ENCODE data around the gene RAB27B. TPM values are rescaled to one million over a fixed set of nuclear protein-coding genes. Genes with fewer than 3 reads are reported as not detected.

Gene RAB27B
- total RNA-seq, 1 donor from 2014 or later, result 5.0 TPM

- Histone ChIP-seq H3K4me1 (peaks cover 11% of the 10 kb centered on the region), H3K27me3 (no peaks in the 10 kb centered on the region), H3K79me2 (ENCODE audit: low read depth) (no peaks in the 10 kb centered on the region), H3K9me3 (ENCODE audit: low read depth) (no peaks in the 10 kb centered on the region), H3F3A (ENCODE audit: low read depth) (no peaks in the 10 kb centered on the region), H3K4me3 (no peak overlapping the region), H3K4me2 (no peak overlapping the region), H3K9ac (no peak overlapping the region), H3K27ac (no peak overlapping the region), H3K36me3 (no peaks in the 10 kb centered on the region), H2AFZ (replicated peaks) (no peak overlapping the region), H4K20me1 (ENCODE audit: low read depth) (no peaks in the 10 kb centered on the region)
- Mint-ChIP-seq H3K9me3 (peaks cover 3% of the 10 kb centered on the region), H3K27ac (no peak overlapping the region), H3K36me3 (no peaks in the 10 kb centered on the region), H3K27me3 (ENCODE audit: insufficient read depth, low read depth) (peaks cover 5% of the 10 kb centered on the region), H3K4me1 (peaks cover 29% of the 10 kb centered on the region), H3K4me3 (no peak overlapping the region)
- DNase-seq (ENCODE audit: low spot score), result no peak
- no peak for TF ChIP-seq EZH2phosphoT487 (IDR thresholded peaks at IDR 0.05)
- no peak for TF ChIP-seq EZH2 (IDR thresholded peaks at IDR 0.05)
- TF ChIP-seq CTCF (IDR thresholded peaks at IDR 0.05), result no peak
Measured at GRCh38 chr18:54877076-54877475, 48.8 kb downstream of the RAB27B start.

- H3K4me3 Mint-ChIP-seq, result no peak overlapping the region
- Histone ChIP-seq H3K79me2 (ENCODE audit: low read depth) (no peaks in the 10 kb centered on the region), H3K4me3 (no peak overlapping the region), H3K36me3 (no peaks in the 10 kb centered on the region), H3F3A (ENCODE audit: low read depth) (no peaks in the 10 kb centered on the region), H3K9ac (no peak overlapping the region), H3K4me2 (no peak overlapping the region), H4K20me1 (ENCODE audit: low read depth) (no peaks in the 10 kb centered on the region), H3K4me1 (peaks cover 18% of the 10 kb centered on the region), H3K27ac (no peak overlapping the region), H2AFZ (replicated peaks) (no peak overlapping the region), H3K9me3 (ENCODE audit: low read depth) (no peaks in the 10 kb centered on the region), H3K27me3 (no peaks in the 10 kb centered on the region)
- peaks cover 3% of the 10 kb centered on the region for H3K9me3 Mint-ChIP-seq
- peak overlapping the region; percentile 24 for H3K27ac Mint-ChIP-seq
- peaks cover 33% of the 10 kb centered on the region for H3K4me1 Mint-ChIP-seq
- no peak for DNase-seq (ENCODE audit: low spot score)
- peaks cover 5% of the 10 kb centered on the region for H3K27me3 Mint-ChIP-seq (ENCODE audit: insufficient read depth, low read depth)
- H3K36me3 Mint-ChIP-seq, result no peaks in the 10 kb centered on the region
- TF ChIP-seq EZH2 (IDR thresholded peaks at IDR 0.05) (no peak), EZH2phosphoT487 (IDR thresholded peaks at IDR 0.05) (no peak), CTCF (IDR thresholded peaks at IDR 0.05) (no peak)
Measured at GRCh38 chr18:54878159-54878622, 49.9 kb downstream of the RAB27B start.

- peaks cover 5% of the 10 kb centered on the region for H3K27me3 Mint-ChIP-seq (ENCODE audit: insufficient read depth, low read depth)
- Histone ChIP-seq H3K9me3 (ENCODE audit: low read depth) (no peaks in the 10 kb centered on the region), H4K20me1 (ENCODE audit: low read depth) (no peaks in the 10 kb centered on the region), H3K36me3 (no peaks in the 10 kb centered on the region), H3K4me2 (no peak overlapping the region), H2AFZ (replicated peaks) (no peak overlapping the region), H3K27me3 (no peaks in the 10 kb centered on the region), H3F3A (ENCODE audit: low read depth) (no peaks in the 10 kb centered on the region), H3K9ac (no peak overlapping the region), H3K4me3 (no peak overlapping the region), H3K4me1 (peaks cover 18% of the 10 kb centered on the region), H3K79me2 (ENCODE audit: low read depth) (no peaks in the 10 kb centered on the region), H3K27ac (no peak overlapping the region)
- peaks cover 33% of the 10 kb centered on the region for H3K4me1 Mint-ChIP-seq
- H3K4me3 Mint-ChIP-seq, result no peak overlapping the region
- no peak overlapping the region for H3K27ac Mint-ChIP-seq
- H3K36me3 Mint-ChIP-seq, result no peaks in the 10 kb centered on the region
- peaks cover 3% of the 10 kb centered on the region for H3K9me3 Mint-ChIP-seq
- TF ChIP-seq EZH2phosphoT487 (IDR thresholded peaks at IDR 0.05), result no peak
- no peak for TF ChIP-seq EZH2 (IDR thresholded peaks at IDR 0.05)
- TF ChIP-seq CTCF (IDR thresholded peaks at IDR 0.05), result no peak
- no peak for DNase-seq (ENCODE audit: low spot score)
Measured at GRCh38 chr18:54878659-54879358, 50.5 kb downstream of the RAB27B start.
